ENCODE results near the gene PCDH7. TPM values are rescaled to one million over a fixed set of nuclear protein-coding genes. Genes with fewer than 3 reads are reported as not detected.

The PCDH7 gene
- total RNA-seq, 1 experiment from 2014 or later = 5.6 TPM

GRCh38 chr4:30768277-30768676 is 48.1 kb downstream of the PCDH7 start:
- TF ChIP-seq CTCF (IDR thresholded peaks at IDR 0.05; ENCODE audit: unreplicated experiment) = no peak
- BruUV-seq (replicated peaks) = no TSS peak
- CTCF ChIA-PET = interaction anchor here (0.6 to 1.5 kb wide), 5 partner anchors 10 to 959 kb away, joined by 3 to 5 read pairs (median 4); no protein-coding TSS in a partner anchor
- no peak overlapping the region for H3K27ac Mint-ChIP-seq (ENCODE audit: low read depth, unreplicated experiment)
- no peaks in the 10 kb centered on the region for H3K27me3 Mint-ChIP-seq (ENCODE audit: insufficient read depth, unreplicated experiment)
- no peaks in the 10 kb centered on the region for H3K36me3 Mint-ChIP-seq (ENCODE audit: insufficient read depth, unreplicated experiment)
- H3K4me1 Mint-ChIP-seq (ENCODE audit: insufficient read depth, unreplicated experiment) = no peaks in the 10 kb centered on the region
- POLR2A ChIA-PET = no interaction called here
- H3K4me3 Mint-ChIP-seq (ENCODE audit: unreplicated experiment) = no peak overlapping the region
- intact Hi-C loops (cut with micrococcal nuclease) = no loop called here
- H3K9me3 Mint-ChIP-seq (ENCODE audit: unreplicated experiment) = no peaks in the 10 kb centered on the region
- no peak for DNase-seq (ENCODE audit: unreplicated experiment)

- Mint-ChIP-seq H3K27ac (ENCODE audit: low read depth, unreplicated experiment) (peak overlapping the region; percentile 67), H3K9me3 (ENCODE audit: unreplicated experiment) (no peaks in the 10 kb centered on the region), H3K4me3 (ENCODE audit: unreplicated experiment) (no peak overlapping the region), H3K4me1 (ENCODE audit: insufficient read depth, unreplicated experiment) (no peaks in the 10 kb centered on the region), H3K36me3 (ENCODE audit: insufficient read depth, unreplicated experiment) (no peaks in the 10 kb centered on the region), H3K27me3 (ENCODE audit: insufficient read depth, unreplicated experiment) (no peaks in the 10 kb centered on the region)
- ChIA-PET CTCF (interaction anchor here (0.6 to 1.5 kb wide), 3 partner anchors 10 to 31 kb away, joined by 3 to 5 read pairs (median 5); no protein-coding TSS in a partner anchor), POLR2A (interaction anchor here (1.4 kb wide), 1 partner anchor 11 kb away, joined by 5 read pairs; no protein-coding TSS in a partner anchor)
- intact Hi-C loops (cut with micrococcal nuclease) = no loop called here
- no TSS peak for BruUV-seq (replicated peaks)
- no peak for DNase-seq (ENCODE audit: unreplicated experiment)
- no peak for TF ChIP-seq CTCF (IDR thresholded peaks at IDR 0.05; ENCODE audit: unreplicated experiment)
Measured at GRCh38 chr4:30769093-30769492, 48.9 kb downstream of the PCDH7 start.

- Mint-ChIP-seq H3K27ac (ENCODE audit: low read depth, unreplicated experiment) (peak overlapping the region; percentile 67), H3K4me3 (ENCODE audit: unreplicated experiment) (no peak overlapping the region), H3K9me3 (ENCODE audit: unreplicated experiment) (no peaks in the 10 kb centered on the region), H3K27me3 (ENCODE audit: insufficient read depth, unreplicated experiment) (no peaks in the 10 kb centered on the region), H3K4me1 (ENCODE audit: insufficient read depth, unreplicated experiment) (no peaks in the 10 kb centered on the region), H3K36me3 (ENCODE audit: insufficient read depth, unreplicated experiment) (no peaks in the 10 kb centered on the region)
- ChIA-PET CTCF (interaction anchor here (0.7 kb wide), 1 partner anchor 10 kb away, joined by 4 read pairs; no protein-coding TSS in a partner anchor), POLR2A (interaction anchor here (1.2 to 1.5 kb wide), 3 partner anchors 12 to 181 kb away, joined by 3 to 5 read pairs (median 3); no protein-coding TSS in a partner anchor)
- peak; percentile 84 for DNase-seq (ENCODE audit: unreplicated experiment)
- no peak for TF ChIP-seq CTCF (IDR thresholded peaks at IDR 0.05; ENCODE audit: unreplicated experiment)
- no TSS peak for BruUV-seq (replicated peaks)
- intact Hi-C loops (cut with micrococcal nuclease) = no loop called here
Measured at GRCh38 chr4:30770049-30770549, 49.9 kb downstream of the PCDH7 start.

- H3K27me3 Mint-ChIP-seq (ENCODE audit: insufficient read depth, unreplicated experiment) = no peaks in the 10 kb centered on the region
- POLR2A ChIA-PET = interaction anchor here (1.2 to 1.5 kb wide), 2 partner anchors 52 to 180 kb away, joined by 3 read pairs; no protein-coding TSS in a partner anchor
- intact Hi-C loops (cut with micrococcal nuclease) = no loop called here
- no peak for TF ChIP-seq CTCF (IDR thresholded peaks at IDR 0.05; ENCODE audit: unreplicated experiment)
- H3K9me3 Mint-ChIP-seq (ENCODE audit: unreplicated experiment) = no peaks in the 10 kb centered on the region
- CTCF ChIA-PET = interaction anchor here (0.7 kb wide), 1 partner anchor 11 kb away, joined by 4 read pairs; no protein-coding TSS in a partner anchor
- H3K27ac Mint-ChIP-seq (ENCODE audit: low read depth, unreplicated experiment) = peak overlapping the region; percentile 67
- H3K4me1 Mint-ChIP-seq (ENCODE audit: insufficient read depth, unreplicated experiment) = no peaks in the 10 kb centered on the region
- no peak for DNase-seq (ENCODE audit: unreplicated experiment)
- H3K4me3 Mint-ChIP-seq (ENCODE audit: unreplicated experiment) = no peak overlapping the region
- no peaks in the 10 kb centered on the region for H3K36me3 Mint-ChIP-seq (ENCODE audit: insufficient read depth, unreplicated experiment)
- BruUV-seq (replicated peaks) = no TSS peak
Measured at GRCh38 chr4:30770812-30771211, 50.6 kb downstream of the PCDH7 start.
